ENCODE data around the gene JAZF1.

The JAZF1 gene

GRCh38 chr7:28182071-28182471, 1.5 kb upstream of the JAZF1 start:
- TF ChIP-seq ZFP30 (CRISPR knock-in tag; IDR thresholded peaks at IDR 0.05) (no peak), ZNF70 (CRISPR knock-in tag; IDR thresholded peaks at IDR 0.05) (no peak), OSR1 (CRISPR knock-in tag; IDR thresholded peaks at IDR 0.05) (no peak), SNAI2 (CRISPR knock-in tag; IDR thresholded peaks at IDR 0.05) (no peak)
- ATAC-seq: no peak

GRCh38 chr7:28181416-28181815, 821 bp upstream of the JAZF1 start:
- no peak for ATAC-seq
- no peak for TF ChIP-seq ARNTL (CRISPR knock-in tag; IDR thresholded peaks at IDR 0.05; ENCODE audit: borderline replicate concordance, low read depth)
- TF ChIP-seq ZFP3 (CRISPR knock-in tag; IDR thresholded peaks at IDR 0.05): no peak
- TF ChIP-seq POU6F1 (CRISPR knock-in tag; IDR thresholded peaks at IDR 0.05; ENCODE audit: borderline replicate concordance, low read depth): no peak
- TF ChIP-seq CSRNP3 (CRISPR knock-in tag; IDR thresholded peaks at IDR 0.05): no peak
- no peak for TF ChIP-seq RARB (CRISPR knock-in tag; IDR thresholded peaks at IDR 0.05)
- TF ChIP-seq PATZ1 (CRISPR knock-in tag; IDR thresholded peaks at IDR 0.05; ENCODE audit: borderline replicate concordance): no peak
- no peak for TF ChIP-seq TSHZ2 (CRISPR knock-in tag; IDR thresholded peaks at IDR 0.05)
- TF ChIP-seq ESRRG (CRISPR knock-in tag; IDR thresholded peaks at IDR 0.05): no peak
- no peak for TF ChIP-seq SNAI2 (CRISPR knock-in tag; IDR thresholded peaks at IDR 0.05)
- no peak for TF ChIP-seq PPARA (CRISPR knock-in tag; IDR thresholded peaks at IDR 0.05; ENCODE audit: borderline replicate concordance)
- no peak for TF ChIP-seq ZNF70 (CRISPR knock-in tag; IDR thresholded peaks at IDR 0.05)
- no peak for TF ChIP-seq TCF4 (CRISPR knock-in tag; IDR thresholded peaks at IDR 0.05; ENCODE audit: borderline replicate concordance)

GRCh38 chr7:28180031-28180363, 598 bp downstream of the JAZF1 start:
- no peak for ATAC-seq
- no peak for TF ChIP-seq ISL1 (CRISPR knock-in tag; IDR thresholded peaks at IDR 0.05)
- TF ChIP-seq ZNF70 (CRISPR knock-in tag; IDR thresholded peaks at IDR 0.05): no peak
- TF ChIP-seq ARNTL (CRISPR knock-in tag; IDR thresholded peaks at IDR 0.05; ENCODE audit: borderline replicate concordance, low read depth): no peak
- TF ChIP-seq CREB5 (CRISPR knock-in tag; IDR thresholded peaks at IDR 0.05; ENCODE audit: low read depth): no peak
- TF ChIP-seq ZFP3 (CRISPR knock-in tag; IDR thresholded peaks at IDR 0.05): no peak
- TF ChIP-seq RARB (CRISPR knock-in tag; IDR thresholded peaks at IDR 0.05): no peak
- TF ChIP-seq TSHZ2 (CRISPR knock-in tag; IDR thresholded peaks at IDR 0.05): no peak
- no peak for TF ChIP-seq GLIS3 (CRISPR knock-in tag; IDR thresholded peaks at IDR 0.05)
- no peak for TF ChIP-seq OSR1 (CRISPR knock-in tag; IDR thresholded peaks at IDR 0.05)
- TF ChIP-seq POU6F1 (CRISPR knock-in tag; IDR thresholded peaks at IDR 0.05; ENCODE audit: borderline replicate concordance, low read depth): no peak
- TF ChIP-seq ESRRG (CRISPR knock-in tag; IDR thresholded peaks at IDR 0.05): no peak
- TF ChIP-seq ZC3H10 (CRISPR knock-in tag; IDR thresholded peaks at IDR 0.05): no peak
- no peak for TF ChIP-seq PATZ1 (CRISPR knock-in tag; IDR thresholded peaks at IDR 0.05; ENCODE audit: borderline replicate concordance)
- no peak for TF ChIP-seq PPARA (CRISPR knock-in tag; IDR thresholded peaks at IDR 0.05; ENCODE audit: borderline replicate concordance)
- no peak for TF ChIP-seq CSDC2 (CRISPR knock-in tag; IDR thresholded peaks at IDR 0.05)
- TF ChIP-seq CSRNP3 (CRISPR knock-in tag; IDR thresholded peaks at IDR 0.05): no peak
